Panc1 (cell line): ENCODE data around the gene BDH1. TPM values are rescaled to one million over a fixed set of nuclear protein-coding genes. Genes with fewer than 3 reads are reported as not detected.

Experiments used
- ATAC-seq: fragments of 200-7000 bp; cut with Tn5 transposase; 2 replicates; pipeline ENCODE4 v1.9.1; 2020; ENCODE audit warnings: mild to moderate bottlenecking, moderate library complexity
- BruUV-seq: library from RNA; stranded (reverse); fragments of 400-500 nt; replicated peaks from 2 replicates; lab custom pipeline; 2021; lab: Mats Ljungman, UMichigan
- CTCF ChIA-PET: fragments of 300-600 bp; sonication (Branson Sonifier 250); formaldehyde crosslinking; loops from one replicate; lab custom pipeline; 2022; ENCODE audit warnings: antibody characterized with exemption; lab: Charles Lee
- POLR2A ChIA-PET: fragments of 300-600 bp; sonication (Branson Sonifier 250); formaldehyde crosslinking; loops from one replicate; lab custom pipeline; 2022; ENCODE audit warnings: antibody characterized with exemption; lab: Charles Lee
- DNase-seq: peaks from one replicate; pipeline ENCODE4 v3.0.0-alpha.2; 2010; ENCODE audit warnings: low read depth, low spot score
- H3K27ac ChIP-seq: 2 replicates; pipeline ENCODE4 v1.5.1; 2011; ENCODE audit warnings: mild to moderate bottlenecking, low read length, inconsistent platforms
- H3K27me3 ChIP-seq: fragments of 200-500 bp; sonication (Bioruptor generic); 2 replicates; pipeline ENCODE4 v1.6.0; 2014; ENCODE audit warnings: low read length, inconsistent platforms; ENCODE audit not compliant: control insufficient read depth, insufficient read depth
- H3K36me3 ChIP-seq: fragments of 200-500 bp; sonication (Bioruptor generic); 2 replicates; pipeline ENCODE4 v1.5.1; 2014; ENCODE audit warnings: inconsistent platforms, mild to moderate bottlenecking, low read length, moderate library complexity; ENCODE audit not compliant: control insufficient read depth, insufficient read depth
- H3K4me1 ChIP-seq: 2 replicates; pipeline ENCODE4 v1.5.1; 2011; ENCODE audit warnings: inconsistent platforms, mild to moderate bottlenecking, low read length, moderate library complexity; ENCODE audit not compliant: control insufficient read depth, insufficient read depth
- H3K4me3 ChIP-seq, 2 experiments: 2 replicates each; pipeline ENCODE4 v1.5.1; 2011 to 2012; ENCODE audit warnings: low read depth in 2 of 2, low read length in 2 of 2, mild to moderate bottlenecking in 2 of 2, inconsistent platforms in 1 of 2, moderate library complexity in 1 of 2
- H3K9me3 ChIP-seq: fragments of 200-500 bp; sonication (Bioruptor generic); 2 replicates; pipeline ENCODE4 v1.5.1; 2014; ENCODE audit warnings: low read depth, mild to moderate bottlenecking, inconsistent platforms, low read length, moderate library complexity; ENCODE audit not compliant: control insufficient read depth, insufficient read depth
- CTCF ChIP-seq: fragments of 450-650 bp; IDR thresholded peaks from 2 replicates; pipeline ENCODE4 v1.5.1; 2017; ENCODE audit warnings: mild to moderate bottlenecking
- POLR2AphosphoS5 ChIP-seq: IDR thresholded peaks from 2 replicates; pipeline ENCODE4 v1.6.1; 2012; ENCODE audit warnings: mild to moderate bottlenecking, low read depth, low read length, moderate library complexity
- REST ChIP-seq, 2 experiments: IDR thresholded peaks; 2 replicates each; pipeline ENCODE4 v1.6.1; 2011 to 2012; ENCODE audit warnings: low read depth in 2 of 2, control low read depth in 1 of 2, low read length in 1 of 2, mild to moderate bottlenecking in 1 of 2, moderate library complexity in 1 of 2; ENCODE audit not compliant: insufficient read depth in 1 of 2
- SIN3A ChIP-seq: IDR thresholded peaks from 2 replicates; pipeline ENCODE4 v1.6.1; 2012; ENCODE audit warnings: low read depth, mild to moderate bottlenecking, low read length, moderate library complexity, borderline replicate concordance; ENCODE audit not compliant: insufficient read depth
- TCF7L2 ChIP-seq: IDR thresholded peaks from 2 replicates; pipeline ENCODE4 v1.6.1; 2011; ENCODE audit warnings: mild to moderate bottlenecking, low read depth, low read length, inconsistent platforms
- in situ Hi-C: cut with HindIII; loops from 2 replicates; pipeline ENCODE4 v1.10.0; 2016; ENCODE audit warnings: low sequenced_read_pairs, low pct_unique_long_range_greater_than_20kb
- intact Hi-C: fragments of 100-400 bp; cut with micrococcal nuclease; formaldehyde crosslinking; loops from one replicate; pipeline ENCODE4 v1.10.0; 2022; ENCODE audit not compliant: unreplicated experiment
- total RNA-seq: library from RNA; stranded (reverse); gene quantifications from one replicate; pipeline ENCODE4 v1.2.1, GENCODE V29; 2021; ENCODE audit not compliant: unreplicated experiment

BDH1 gene
- total RNA-seq, 1 experiment from 2014 or later, result 4.8 TPM

- no peak for TF ChIP-seq CTCF
- Histone ChIP-seq H3K4me1 (peaks cover 8% of the 10 kb centered on the region), H3K27ac (no peak overlapping the region), H3K36me3 (no peaks in the 10 kb centered on the region), H3K9me3 (no peaks in the 10 kb centered on the region), H3K27me3 (no peaks in the 10 kb centered on the region), H3K4me3 (no peak overlapping the region)
- no TSS peak for BruUV-seq
- ATAC-seq (no peak), DNase-seq (no peak)
- intact Hi-C loops, result no loop called here
- in situ Hi-C loops, result no loop called here
- CTCF ChIA-PET, result no interaction called here
- POLR2A ChIA-PET, result no interaction called here
Measured at GRCh38 chr3:197513953-197514785, 41.6 kb downstream of the BDH1 start.

- no peak for ATAC-seq
- H3K9me3 ChIP-seq, result no peaks in the 10 kb centered on the region
- no peak overlapping the region for H3K27ac ChIP-seq
- in situ Hi-C loops (no loop called here), intact Hi-C loops (no loop called here)
- no TSS peak for BruUV-seq
- no peaks in the 10 kb centered on the region for H3K36me3 ChIP-seq
- no peak for TF ChIP-seq CTCF
- H3K27me3 ChIP-seq, result no peaks in the 10 kb centered on the region
- H3K4me3 ChIP-seq, result no peak overlapping the region
- ChIA-PET POLR2A (no interaction called here), CTCF (interaction anchor here (0.6 to 0.7 kb wide), 2 partner anchors 157 to 256 kb away, joined by 3 read pairs; no protein-coding TSS in a partner anchor)
- DNase-seq, result no peak
- peaks cover 8% of the 10 kb centered on the region for H3K4me1 ChIP-seq
Measured at GRCh38 chr3:197512691-197513571, 42.8 kb downstream of the BDH1 start.

- no peak for ATAC-seq
- DNase-seq, result no peak
- Histone ChIP-seq H3K4me1 (peaks cover 8% of the 10 kb centered on the region), H3K9me3 (no peaks in the 10 kb centered on the region), H3K4me3 (no peak overlapping the region), H3K27me3 (no peaks in the 10 kb centered on the region), H3K27ac (no peak overlapping the region), H3K36me3 (no peaks in the 10 kb centered on the region)
- ChIA-PET CTCF (interaction anchor here (0.6 to 0.7 kb wide), 2 partner anchors 156 to 255 kb away, joined by 3 read pairs; no protein-coding TSS in a partner anchor), POLR2A (no interaction called here)
- TF ChIP-seq POLR2AphosphoS5 (no peak), REST (IDR thresholded peaks at IDR 0.05; ENCODE audit: insufficient read depth in 1 of 2, low read depth in 2 of 2, low read length in 1 of 2) (no peak), SIN3A (no peak), TCF7L2 (no peak), CTCF (no peak)
- intact Hi-C loops, result no loop called here
- in situ Hi-C loops, result no loop called here
- no TSS peak for BruUV-seq
Measured at GRCh38 chr3:197511853-197512635, 43.7 kb downstream of the BDH1 start.
